A549 (cell line): ENCODE measurements around the gene ORC4. TPM values are rescaled to one million over a fixed set of nuclear protein-coding genes. Genes with fewer than 3 reads are reported as not detected.

Source experiments
- ATAC-seq, 2 experiments: fragments of 200-7000 bp in 1 of 2; fragments of >200 bp in 1 of 2; cut with Nextera tagmentation in 1 of 2; cut with Tn5 transposase in 1 of 2; 3 replicates each; pipeline versions ENCODE4 v1.8.0 to v1.9.1; 2018 to 2020; ENCODE audit warnings: mild to moderate bottlenecking in 1 of 2, moderate library complexity in 1 of 2
- CTCF ChIA-PET: fragments of 300-600 bp; sonication (Branson Sonifier 250); formaldehyde crosslinking; extraction: SDS; loops from one replicate; lab custom pipeline; 2021; ENCODE audit warnings: antibody characterized with exemption, inconsistent platforms; lab: Yijun Ruan, JAX
- POLR2A ChIA-PET: fragments of 350-600 bp; formaldehyde crosslinking; extraction: SDS; loops from one replicate; lab custom pipeline; 2021; ENCODE audit warnings: antibody characterized with exemption, inconsistent platforms; lab: Yijun Ruan, JAX
- DNase-seq, 2 experiments: peaks; one replicate each; pipeline versions ENCODE4 v3.0.0 to v3.0.0-alpha.2; 2011 to 2016; ENCODE audit warnings: low read depth in 1 of 2, low spot score in 1 of 2
- FAIRE-seq: peaks from 2 replicates; lab custom pipeline; 2011; peaks lifted over from hg19 to GRCh38; lab: Jason Lieb, UNC
- H3K27ac ChIP-seq, 2 experiments: fragments of >200 bp; sonication (Bioruptor Twin); formaldehyde crosslinking; 3 replicates each; pipeline ENCODE4 v1.5.1; 2016 to 2017
- H3K4me1 ChIP-seq: fragments of >200 bp; sonication (Bioruptor Twin); formaldehyde crosslinking; 3 replicates; pipeline ENCODE4 v1.6.1; 2016
- H3K4me2 ChIP-seq: fragments of >200 bp; sonication (Bioruptor Twin); formaldehyde crosslinking; 3 replicates; pipeline ENCODE4 v1.6.1; 2016
- H3K4me3 ChIP-seq: fragments of >200 bp; sonication (Bioruptor Twin); formaldehyde crosslinking; 3 replicates; pipeline ENCODE4 v1.5.1; 2016
- H3K9me3 ChIP-seq: fragments of >200 bp; sonication (Bioruptor Twin); formaldehyde crosslinking; 3 replicates; pipeline ENCODE4 v1.6.1; 2016
- ATOH8 ChIP-seq: fragments of 250-450 bp; sonication (Bioruptor Pico); IDR thresholded peaks from 2 replicates; pipeline ENCODE4 v1.5.0; 2020; ENCODE audit warnings: low read depth, mild to moderate bottlenecking, moderate library complexity
- CEBPB ChIP-seq, 2 experiments: fragments of >200 bp in 1 of 2; sonication (Bioruptor Twin) in 1 of 2; formaldehyde crosslinking in 1 of 2; IDR thresholded peaks; 2 replicates each; pipeline ENCODE4 v1.6.1; 2012 to 2016
- CHD4 ChIP-seq: fragments of 200-600 bp; sonication (generic); IDR thresholded peaks from 2 replicates; pipeline ENCODE4 v1.6.1; 2016; ENCODE audit warnings: antibody characterized with exemption, mild to moderate bottlenecking, borderline replicate concordance
- E2F6 ChIP-seq: IDR thresholded peaks from 2 replicates; pipeline ENCODE4 v1.6.1; 2012; ENCODE audit warnings: low read depth, borderline replicate concordance
- EHMT2 ChIP-seq: fragments of 200-600 bp; sonication (generic); IDR thresholded peaks from 2 replicates; pipeline ENCODE4 v1.6.1; 2016; ENCODE audit warnings: antibody characterized with exemption, low read depth, mild to moderate bottlenecking, moderate library complexity
- FOXS1 ChIP-seq: fragments of 250-450 bp; sonication (Bioruptor Pico); IDR thresholded peaks from 2 replicates; pipeline ENCODE4 v1.5.0; 2020; ENCODE audit warnings: mild to moderate bottlenecking, moderate library complexity
- GATA3 ChIP-seq: IDR thresholded peaks from 2 replicates; pipeline ENCODE4 v1.6.1; 2012; ENCODE audit warnings: borderline replicate concordance
- HMGXB4 ChIP-seq: fragments of 250-450 bp; sonication (Bioruptor Pico); IDR thresholded peaks from 2 replicates; pipeline ENCODE4 v1.5.0; 2021; ENCODE audit warnings: mild to moderate bottlenecking, moderate library complexity, borderline replicate concordance
- HOXB13 ChIP-seq: fragments of 250-450 bp; sonication (Bioruptor Pico); IDR thresholded peaks from 2 replicates; pipeline ENCODE4 v1.5.0; 2020; ENCODE audit warnings: low read depth, mild to moderate bottlenecking, moderate library complexity
- HOXB5 ChIP-seq: fragments of 250-450 bp; sonication (Bioruptor Pico); IDR thresholded peaks from 2 replicates; pipeline ENCODE4 v1.5.0; 2020; ENCODE audit warnings: mild to moderate bottlenecking, moderate library complexity
- MAFK ChIP-seq: fragments of 450-650 bp; IDR thresholded peaks from 2 replicates; pipeline ENCODE4 v1.6.1; 2014; ENCODE audit not compliant: partially characterized antibody
- MAZ ChIP-seq: fragments of 150-350 bp; IDR thresholded peaks from 2 replicates; pipeline ENCODE4 v1.6.1; 2014; ENCODE audit warnings: antibody characterized with exemption, low read depth, low read length, borderline replicate concordance
- MYC ChIP-seq: IDR thresholded peaks from 2 replicates; pipeline ENCODE4 v1.6.1; 2012; ENCODE audit warnings: mild to moderate bottlenecking, inconsistent platforms, low read length, improper control_type of control experiment, borderline replicate concordance
- PBX3 ChIP-seq: IDR thresholded peaks from 2 replicates; pipeline ENCODE4 v1.6.1; 2012
- RAD21 ChIP-seq, 2 experiments: fragments of >200 bp in 1 of 2; sonication (Bioruptor Twin) in 1 of 2; formaldehyde crosslinking in 1 of 2; IDR thresholded peaks in 1 of 2; conservative IDR thresholded peaks in 1 of 2; 2 replicates in 1 of 2; 3 replicates in 1 of 2; pipeline ENCODE4 v1.6.1; 2012 to 2018; ENCODE audit warnings: inconsistent platforms in 1 of 2
- RNF2 ChIP-seq: fragments of 200-600 bp; sonication (generic); IDR thresholded peaks from 2 replicates; pipeline ENCODE4 v1.6.1; 2016; ENCODE audit warnings: low read depth, mild to moderate bottlenecking, antibody characterized with exemption, moderate library complexity, borderline replicate concordance
- USF2 ChIP-seq: fragments of 450-650 bp; IDR thresholded peaks from 2 replicates; pipeline ENCODE4 v1.6.1; 2014; ENCODE audit warnings: antibody characterized with exemption
- ZFP36 ChIP-seq: fragments of 450-650 bp; IDR thresholded peaks from 2 replicates; pipeline ENCODE4 v1.6.1; 2014; ENCODE audit warnings: borderline replicate concordance; ENCODE audit not compliant: partially characterized antibody
- ZNF302 ChIP-seq: fragments of 250-450 bp; sonication (Bioruptor Pico); IDR thresholded peaks from 2 replicates; pipeline ENCODE4 v1.9.0; 2021; ENCODE audit warnings: inconsistent platforms, mild to moderate bottlenecking, moderate library complexity
- ZSCAN20 ChIP-seq: fragments of 250-450 bp; sonication (Bioruptor Pico); IDR thresholded peaks from 2 replicates; pipeline ENCODE4 v1.8.0; 2022; ENCODE audit warnings: mild to moderate bottlenecking, moderate library complexity
- WGBS: methylation state at CpG from one replicate; pipeline ENCODE4 v1.1.6; 2017; ENCODE audit errors: missing lambda C conversion rate; 5-methylcytosine and 5-hydroxymethylcytosine counted together
- polyA plus RNA-seq, 4 experiments: library from polyadenylated mRNA; depleted of rRNA in 3 of 4; stranded (reverse); fragments of >200 nt; fragmentation: RNase III in 1 of 4; extraction: RNeasy Plus Mini Kit Qiagen cat#74134 plus additional on column Dnase treatment in 1 of 4; gene quantifications; 2 replicates in 3 of 4; 3 replicates in 1 of 4; pipeline ENCODE4 v1.2.3, GENCODE V29; 2011 to 2017

Gene ORC4
- polyA plus RNA-seq, 2 of the 4 experiments (the other 2 are of a cell fraction): 38.5 to 99.1 TPM

GRCh38 chr2:147909178-147909577, 111.4 kb downstream of the ORC4 start:
- Histone ChIP-seq H3K4me3 (no peak overlapping the region), H3K9me3 (no peaks in the 10 kb centered on the region)
- ATAC-seq: no peak
- no peak for TF ChIP-seq HMGXB4
- TF ChIP-seq ZFP36: no peak
- no peak for TF ChIP-seq RNF2
- TF ChIP-seq EHMT2: no peak
- no peak for TF ChIP-seq MAZ
- TF ChIP-seq, all 56 proteins: peak for 0
- ChIA-PET CTCF (interaction anchor here (2.6 kb wide), 1 partner anchor 1175 kb away, joined by 10 read pairs; no protein-coding TSS in a partner anchor), POLR2A (no interaction called here)
- DNase-seq: no peak
- no peak for FAIRE-seq
- Histone ChIP-seq H3K4me1 (0 out of 3 replicates have a peak, but pooled peaks cover 4% of the 10 kb centered on the region), H3K4me2 (no peak overlapping the region), H3K27ac (no peak overlapping the region)
- WGBS: 72% methylated on average over 2 of the region's 2 CpGs

- ChIA-PET CTCF (no interaction called here), POLR2A (no interaction called here)
- WGBS: 79% methylated on average over 4 of the region's 4 CpGs
- Histone ChIP-seq H3K27ac (no peak overlapping the region), H3K9me3 (no peaks in the 10 kb centered on the region), H3K4me3 (no peak overlapping the region), H3K4me1 (no peaks in the 10 kb centered on the region), H3K4me2 (no peak overlapping the region)
- DNase-seq: no peak
- no peak for ATAC-seq
- TF ChIP-seq CHD4 (no peak), FOXS1 (CRISPR knock-in tag) (no peak), E2F6 (no peak), HOXB5 (CRISPR knock-in tag) (no peak), PBX3 (no peak), RAD21 (conservative IDR thresholded peaks at IDR 0.05 in 1 of 2, IDR thresholded peaks at IDR 0.05 in 1 of 2) (no peak), GATA3 (no peak), HOXB13 (CRISPR knock-in tag) (no peak), MAFK (no peak), CEBPB (IDR thresholded peaks at IDR 0.05) (no peak), ATOH8 (CRISPR knock-in tag) (no peak), MYC (no peak), USF2 (no peak), ZNF302 (CRISPR knock-in tag) (no peak), RNF2 (no peak), ZSCAN20 (no peak)
- FAIRE-seq: no peak
These were observed 116.5 kb downstream of the ORC4 start for GRCh38 chr2:147904051-147904450.
